ENCODE data around the gene PIK3CB. TPM values are rescaled to one million over a fixed set of nuclear protein-coding genes. Genes with fewer than 3 reads are reported as not detected.
"Not testable (repeated sequence)": the region's sequence is repeated elsewhere in the genome, so short reads cannot be mapped to it uniquely, and the experiment has no call there.

The PIK3CB gene
- total RNA-seq, 1 donor from 2014 or later, result 12.3 TPM

DNA sequence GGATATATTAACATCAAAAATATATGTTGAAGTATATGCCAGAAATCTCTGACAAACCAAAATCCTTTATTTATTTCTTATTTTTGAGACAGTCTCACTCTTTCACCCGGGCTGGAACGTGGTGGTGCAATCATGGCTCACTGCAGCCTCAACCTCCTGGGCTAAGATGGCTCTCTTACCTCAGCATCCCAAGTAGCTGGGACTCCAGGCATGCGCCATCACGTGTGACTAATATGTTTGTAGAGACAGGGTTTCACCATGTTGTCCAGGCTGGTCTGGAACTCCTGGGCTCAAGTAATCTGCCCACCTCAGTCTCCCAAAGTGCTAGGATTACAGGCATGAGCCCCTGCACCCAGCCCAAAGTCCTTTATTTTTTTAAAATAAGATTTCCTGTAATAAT is 214.3 kb downstream of the PIK3CB start:
- no peak for DNase-seq (ENCODE audit: low read depth in 2 of 2)

- no peak for DNase-seq (ENCODE audit: low read depth in 2 of 2)
Measured at GRCh38 chr3:138615462-138615861, 219.3 kb downstream of the PIK3CB start.

GRCh38 chr3:138609898-138610266 is 224.8 kb downstream of the PIK3CB start:
- DNase-seq (ENCODE audit: low read depth in 2 of 2), result no peak

DNA sequence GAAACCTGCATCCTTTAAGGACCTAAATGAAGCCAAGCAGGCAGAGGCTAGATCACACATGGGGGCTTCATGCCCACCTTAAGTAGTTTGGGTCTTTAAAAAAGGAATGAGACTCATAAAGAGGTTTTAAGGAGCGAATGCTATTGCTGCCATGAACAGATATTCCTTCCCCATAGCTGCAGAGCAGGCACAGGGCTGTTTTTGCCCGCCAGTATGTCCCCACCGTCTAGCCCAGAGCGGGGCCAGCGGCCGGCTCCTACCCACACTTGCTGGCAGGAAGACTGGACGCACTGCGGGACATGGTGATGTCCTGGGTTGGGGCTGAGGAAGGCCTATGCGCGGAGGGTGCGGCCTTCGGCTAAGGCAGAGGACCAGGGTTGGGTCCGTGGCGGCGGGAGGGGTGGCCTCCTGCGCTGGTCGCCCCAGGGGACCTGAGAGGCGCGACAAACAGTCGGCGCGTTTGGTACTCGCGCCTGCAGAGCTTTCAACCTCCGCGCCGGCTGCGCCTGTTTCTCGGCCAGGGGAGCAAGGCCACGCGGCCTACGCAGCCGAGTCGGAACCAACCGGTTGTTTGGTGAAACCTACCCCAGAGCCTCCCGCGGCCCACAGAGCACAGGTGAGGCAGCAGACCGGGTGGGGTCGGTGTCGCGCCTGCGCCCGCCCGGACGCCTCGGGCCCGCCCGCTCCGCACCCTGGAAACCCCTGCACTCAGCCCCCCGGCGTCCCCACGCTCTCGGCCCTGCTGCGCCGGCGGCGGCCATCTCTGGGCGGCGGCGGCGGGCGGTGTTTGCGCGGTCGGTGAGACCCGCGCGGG is 226.2 kb downstream of the PIK3CB start, which contains the start of gene FAIM:
Gene FAIM (plus strand): TSS at position 450 of the 814 bp plus-strand sequence. CDS start 10,956 bp downstream, outside the sequence.
- peak; percentile 36 to 66 for DNase-seq (ENCODE audit: low read depth in 2 of 2)

DNA sequence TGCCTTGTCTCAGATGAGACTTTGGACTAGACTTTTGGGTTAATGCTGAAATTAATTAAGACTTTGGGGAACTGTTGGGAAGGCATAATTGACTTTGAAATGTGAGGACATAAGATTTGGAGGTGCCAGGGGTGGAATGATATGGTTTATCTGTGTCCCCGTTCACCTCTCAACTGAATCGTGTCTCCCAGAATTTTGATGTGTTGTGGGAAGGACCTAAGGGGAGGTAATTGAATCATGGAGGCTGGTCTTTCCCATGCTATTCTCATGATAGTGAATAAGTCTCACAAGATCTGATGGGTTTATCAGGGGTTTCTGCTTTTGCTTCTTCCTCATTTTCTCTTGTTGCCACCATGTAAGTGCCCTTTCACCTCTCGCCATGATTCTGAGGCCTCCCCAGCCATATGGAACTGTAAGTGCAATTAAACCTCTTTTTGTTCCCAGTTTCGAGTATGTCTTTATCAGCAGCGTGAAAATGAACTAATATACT is 230.6 kb downstream of the PIK3CB start:
- DNase-seq (ENCODE audit: low read depth in 2 of 2), result not testable (repeated sequence)

Other genes starting within 250 kb of the PIK3CB start
- 9.1 and 13.1 TPM in 2 replicates for gene CEP70, start 240.7 kb downstream of the PIK3CB start, total RNA-seq
- gene FAIM, start 226.2 kb downstream of the PIK3CB start, total RNA-seq, result 4.4 and 5.3 TPM in 2 replicates
- under 0.01 TPM in 1 of 2 replicates, not detected in the other for gene FOXL2, start 112.2 kb upstream of the PIK3CB start, total RNA-seq
- gene FOXL2NB, start 112.3 kb upstream of the PIK3CB start, total RNA-seq, result under 0.01 TPM in 1 of 2 replicates, not detected in the other
- not detected in 2 replicates for gene PRR23A, start 171.3 kb upstream of the PIK3CB start, total RNA-seq
- gene PRR23B, start 186.0 kb upstream of the PIK3CB start, total RNA-seq, result not detected in 2 replicates
- not detected in 2 replicates for gene PRR23C, start 210.0 kb upstream of the PIK3CB start, total RNA-seq